Panc1 (cell line): ENCODE results near the gene ZBTB7C. TPM values are rescaled to one million over a fixed set of nuclear protein-coding genes. Genes with fewer than 3 reads are reported as not detected.

Experiments used
- ATAC-seq: fragments of 200-7000 bp; cut with Tn5 transposase; 2 replicates; pipeline ENCODE4 v1.9.1; 2020; ENCODE audit warnings: mild to moderate bottlenecking, moderate library complexity
- BruUV-seq: library from RNA; stranded (reverse); fragments of 400-500 nt; replicated peaks from 2 replicates; lab custom pipeline; 2021; lab: Mats Ljungman, UMichigan
- CTCF ChIA-PET: fragments of 300-600 bp; sonication (Branson Sonifier 250); formaldehyde crosslinking; loops from one replicate; lab custom pipeline; 2022; ENCODE audit warnings: antibody characterized with exemption; lab: Charles Lee
- POLR2A ChIA-PET: fragments of 300-600 bp; sonication (Branson Sonifier 250); formaldehyde crosslinking; loops from one replicate; lab custom pipeline; 2022; ENCODE audit warnings: antibody characterized with exemption; lab: Charles Lee
- DNase-seq: peaks from one replicate; pipeline ENCODE4 v3.0.0-alpha.2; 2010; ENCODE audit warnings: low read depth, low spot score
- H3K27ac ChIP-seq: 2 replicates; pipeline ENCODE4 v1.5.1; 2011; ENCODE audit warnings: mild to moderate bottlenecking, low read length, inconsistent platforms
- H3K27me3 ChIP-seq: fragments of 200-500 bp; sonication (Bioruptor generic); 2 replicates; pipeline ENCODE4 v1.6.0; 2014; ENCODE audit warnings: low read length, inconsistent platforms; ENCODE audit not compliant: control insufficient read depth, insufficient read depth
- H3K36me3 ChIP-seq: fragments of 200-500 bp; sonication (Bioruptor generic); 2 replicates; pipeline ENCODE4 v1.5.1; 2014; ENCODE audit warnings: inconsistent platforms, mild to moderate bottlenecking, low read length, moderate library complexity; ENCODE audit not compliant: control insufficient read depth, insufficient read depth
- H3K4me1 ChIP-seq: 2 replicates; pipeline ENCODE4 v1.5.1; 2011; ENCODE audit warnings: inconsistent platforms, mild to moderate bottlenecking, low read length, moderate library complexity; ENCODE audit not compliant: control insufficient read depth, insufficient read depth
- H3K4me3 ChIP-seq, 2 experiments: 2 replicates each; pipeline ENCODE4 v1.5.1; 2011 to 2012; ENCODE audit warnings: low read depth in 2 of 2, low read length in 2 of 2, mild to moderate bottlenecking in 2 of 2, inconsistent platforms in 1 of 2, moderate library complexity in 1 of 2
- H3K9me3 ChIP-seq: fragments of 200-500 bp; sonication (Bioruptor generic); 2 replicates; pipeline ENCODE4 v1.5.1; 2014; ENCODE audit warnings: low read depth, mild to moderate bottlenecking, inconsistent platforms, low read length, moderate library complexity; ENCODE audit not compliant: control insufficient read depth, insufficient read depth
- POLR2AphosphoS5 ChIP-seq: IDR thresholded peaks from 2 replicates; pipeline ENCODE4 v1.6.1; 2012; ENCODE audit warnings: mild to moderate bottlenecking, low read depth, low read length, moderate library complexity
- SIN3A ChIP-seq: IDR thresholded peaks from 2 replicates; pipeline ENCODE4 v1.6.1; 2012; ENCODE audit warnings: low read depth, mild to moderate bottlenecking, low read length, moderate library complexity, borderline replicate concordance; ENCODE audit not compliant: insufficient read depth
- TCF7L2 ChIP-seq: IDR thresholded peaks from 2 replicates; pipeline ENCODE4 v1.6.1; 2011; ENCODE audit warnings: mild to moderate bottlenecking, low read depth, low read length, inconsistent platforms
- in situ Hi-C: cut with HindIII; loops from 2 replicates; pipeline ENCODE4 v1.10.0; 2016; ENCODE audit warnings: low sequenced_read_pairs, low pct_unique_long_range_greater_than_20kb
- intact Hi-C: fragments of 100-400 bp; cut with micrococcal nuclease; formaldehyde crosslinking; loops from one replicate; pipeline ENCODE4 v1.10.0; 2022; ENCODE audit not compliant: unreplicated experiment
- total RNA-seq: library from RNA; stranded (reverse); gene quantifications from one replicate; pipeline ENCODE4 v1.2.1, GENCODE V29; 2021; ENCODE audit not compliant: unreplicated experiment
- TF ChIP-seq, protein P1 (sequence below), 2 experiments: IDR thresholded peaks; 2 replicates each; pipeline ENCODE4 v1.6.1; 2011 to 2012; ENCODE audit warnings: low read depth in 2 of 2, control low read depth in 1 of 2, low read length in 1 of 2, mild to moderate bottlenecking in 1 of 2, moderate library complexity in 1 of 2; ENCODE audit not compliant: insufficient read depth in 1 of 2
- TF ChIP-seq, protein P2 (sequence below): fragments of 450-650 bp; IDR thresholded peaks from 2 replicates; pipeline ENCODE4 v1.5.1; 2017; ENCODE audit warnings: mild to moderate bottlenecking

The ZBTB7C gene
- total RNA-seq, 1 experiment from 2014 or later = 0.03 TPM

GRCh38 chr18:48323151-48323550 lies 86.0 kb downstream of the ZBTB7C start:
- no peak for DNase-seq
- intact Hi-C loops = no loop called here
- no peak for ATAC-seq
- in situ Hi-C loops = no loop called here
- Histone ChIP-seq H3K4me3 (no peak overlapping the region), H3K36me3 (no peaks in the 10 kb centered on the region), H3K27ac (no peak overlapping the region), H3K4me1 (no peaks in the 10 kb centered on the region), H3K27me3 (no peaks in the 10 kb centered on the region), H3K9me3 (no peaks in the 10 kb centered on the region)
- POLR2A ChIA-PET = no interaction called here
- no TSS peak for BruUV-seq
- TF ChIP-seq, protein P1, sequence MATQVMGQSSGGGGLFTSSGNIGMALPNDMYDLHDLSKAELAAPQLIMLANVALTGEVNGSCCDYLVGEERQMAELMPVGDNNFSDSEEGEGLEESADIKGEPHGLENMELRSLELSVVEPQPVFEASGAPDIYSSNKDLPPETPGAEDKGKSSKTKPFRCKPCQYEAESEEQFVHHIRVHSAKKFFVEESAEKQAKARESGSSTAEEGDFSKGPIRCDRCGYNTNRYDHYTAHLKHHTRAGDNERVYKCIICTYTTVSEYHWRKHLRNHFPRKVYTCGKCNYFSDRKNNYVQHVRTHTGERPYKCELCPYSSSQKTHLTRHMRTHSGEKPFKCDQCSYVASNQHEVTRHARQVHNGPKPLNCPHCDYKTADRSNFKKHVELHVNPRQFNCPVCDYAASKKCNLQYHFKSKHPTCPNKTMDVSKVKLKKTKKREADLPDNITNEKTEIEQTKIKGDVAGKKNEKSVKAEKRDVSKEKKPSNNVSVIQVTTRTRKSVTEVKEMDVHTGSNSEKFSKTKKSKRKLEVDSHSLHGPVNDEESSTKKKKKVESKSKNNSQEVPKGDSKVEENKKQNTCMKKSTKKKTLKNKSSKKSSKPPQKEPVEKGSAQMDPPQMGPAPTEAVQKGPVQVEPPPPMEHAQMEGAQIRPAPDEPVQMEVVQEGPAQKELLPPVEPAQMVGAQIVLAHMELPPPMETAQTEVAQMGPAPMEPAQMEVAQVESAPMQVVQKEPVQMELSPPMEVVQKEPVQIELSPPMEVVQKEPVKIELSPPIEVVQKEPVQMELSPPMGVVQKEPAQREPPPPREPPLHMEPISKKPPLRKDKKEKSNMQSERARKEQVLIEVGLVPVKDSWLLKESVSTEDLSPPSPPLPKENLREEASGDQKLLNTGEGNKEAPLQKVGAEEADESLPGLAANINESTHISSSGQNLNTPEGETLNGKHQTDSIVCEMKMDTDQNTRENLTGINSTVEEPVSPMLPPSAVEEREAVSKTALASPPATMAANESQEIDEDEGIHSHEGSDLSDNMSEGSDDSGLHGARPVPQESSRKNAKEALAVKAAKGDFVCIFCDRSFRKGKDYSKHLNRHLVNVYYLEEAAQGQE (IDR thresholded peaks at IDR 0.05; ENCODE audit: insufficient read depth in 1 of 2, low read depth in 2 of 2, low read length in 1 of 2) = no peak
- no peak for TF ChIP-seq TCF7L2
- no peak for TF ChIP-seq POLR2AphosphoS5
- TF ChIP-seq, protein P2, sequence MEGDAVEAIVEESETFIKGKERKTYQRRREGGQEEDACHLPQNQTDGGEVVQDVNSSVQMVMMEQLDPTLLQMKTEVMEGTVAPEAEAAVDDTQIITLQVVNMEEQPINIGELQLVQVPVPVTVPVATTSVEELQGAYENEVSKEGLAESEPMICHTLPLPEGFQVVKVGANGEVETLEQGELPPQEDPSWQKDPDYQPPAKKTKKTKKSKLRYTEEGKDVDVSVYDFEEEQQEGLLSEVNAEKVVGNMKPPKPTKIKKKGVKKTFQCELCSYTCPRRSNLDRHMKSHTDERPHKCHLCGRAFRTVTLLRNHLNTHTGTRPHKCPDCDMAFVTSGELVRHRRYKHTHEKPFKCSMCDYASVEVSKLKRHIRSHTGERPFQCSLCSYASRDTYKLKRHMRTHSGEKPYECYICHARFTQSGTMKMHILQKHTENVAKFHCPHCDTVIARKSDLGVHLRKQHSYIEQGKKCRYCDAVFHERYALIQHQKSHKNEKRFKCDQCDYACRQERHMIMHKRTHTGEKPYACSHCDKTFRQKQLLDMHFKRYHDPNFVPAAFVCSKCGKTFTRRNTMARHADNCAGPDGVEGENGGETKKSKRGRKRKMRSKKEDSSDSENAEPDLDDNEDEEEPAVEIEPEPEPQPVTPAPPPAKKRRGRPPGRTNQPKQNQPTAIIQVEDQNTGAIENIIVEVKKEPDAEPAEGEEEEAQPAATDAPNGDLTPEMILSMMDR = no peak
- no peak for TF ChIP-seq SIN3A
- CTCF ChIA-PET = no interaction called here

DNA sequence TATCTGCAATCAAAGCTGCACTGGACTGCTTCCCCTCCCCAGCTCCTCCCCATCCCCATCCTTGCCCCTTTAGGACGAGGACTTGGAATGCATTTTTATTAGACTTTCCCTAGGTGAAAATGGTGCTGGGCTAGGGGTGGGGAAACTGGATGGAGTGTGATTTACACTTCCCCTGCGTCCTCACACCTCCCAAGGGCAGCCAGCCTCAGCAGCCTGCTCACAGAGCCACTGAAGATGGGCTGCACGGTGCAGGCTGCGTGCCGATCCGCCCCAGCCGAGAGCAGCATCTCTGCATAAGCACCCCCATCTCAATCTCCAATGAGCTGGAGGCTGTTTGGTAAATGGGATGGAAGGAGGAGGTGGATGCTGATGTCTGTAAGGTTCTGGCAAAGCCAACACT lies 87.6 kb downstream of the ZBTB7C start:
- CTCF ChIA-PET = no interaction called here
- intact Hi-C loops = no loop called here
- H3K27ac ChIP-seq = no peak overlapping the region
- no peaks in the 10 kb centered on the region for H3K4me1 ChIP-seq
- no peak overlapping the region for H3K4me3 ChIP-seq
- TF ChIP-seq, protein P2 = no peak
- TF ChIP-seq POLR2AphosphoS5 (no peak), TCF7L2 (no peak), SIN3A (no peak)
- TF ChIP-seq, protein P1 (IDR thresholded peaks at IDR 0.05; ENCODE audit: insufficient read depth in 1 of 2, low read depth in 2 of 2, low read length in 1 of 2) = no peak
- DNase-seq (no peak), ATAC-seq (no peak)
- in situ Hi-C loops = no loop called here
- BruUV-seq = no TSS peak
- POLR2A ChIA-PET = no interaction called here
- no peaks in the 10 kb centered on the region for H3K9me3 ChIP-seq
- no peaks in the 10 kb centered on the region for H3K36me3 ChIP-seq
- H3K27me3 ChIP-seq = no peaks in the 10 kb centered on the region
